EH (cell line): Measurements from ENCODE around the gene KIAA1217.

Experiments
- DNase-seq: peaks from one replicate; pipeline ENCODE4 v3.0.0-alpha.2; 2015; ENCODE audit warnings: low read depth

KIAA1217 gene

DNA sequence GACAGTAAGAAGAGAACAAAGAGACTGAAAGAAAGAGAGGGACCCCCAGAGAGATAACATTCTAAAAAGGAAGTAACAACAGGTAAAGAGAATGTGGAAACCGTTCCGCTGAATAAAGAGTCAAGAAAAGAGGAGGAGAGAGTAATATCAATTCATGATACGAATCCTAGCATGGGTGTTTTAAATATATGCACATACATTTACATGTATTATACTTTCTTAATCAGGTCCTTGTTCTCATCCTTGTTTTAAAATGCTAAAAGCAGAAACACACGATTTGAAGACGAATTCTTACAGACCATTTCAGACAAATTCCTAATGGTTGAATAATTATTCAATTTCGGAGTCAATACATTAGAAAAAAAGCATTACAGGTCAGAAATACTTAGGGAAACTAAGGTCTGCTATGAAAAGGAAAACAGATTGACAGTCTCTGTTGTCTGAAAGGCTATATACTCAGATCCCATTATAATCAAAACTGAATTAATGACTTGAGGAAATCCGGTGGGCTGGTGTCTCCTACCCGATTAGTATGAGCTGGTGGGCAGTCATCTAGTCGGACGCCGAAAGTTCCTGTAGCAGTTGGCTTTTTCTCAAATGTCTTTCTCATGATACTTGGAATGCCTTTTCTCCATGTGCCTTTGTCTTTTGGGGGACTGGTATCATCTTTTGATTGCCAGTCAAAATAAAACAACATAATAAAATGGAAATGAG lies 387.4 kb downstream of the KIAA1217 start:
- no peak for DNase-seq

DNA sequence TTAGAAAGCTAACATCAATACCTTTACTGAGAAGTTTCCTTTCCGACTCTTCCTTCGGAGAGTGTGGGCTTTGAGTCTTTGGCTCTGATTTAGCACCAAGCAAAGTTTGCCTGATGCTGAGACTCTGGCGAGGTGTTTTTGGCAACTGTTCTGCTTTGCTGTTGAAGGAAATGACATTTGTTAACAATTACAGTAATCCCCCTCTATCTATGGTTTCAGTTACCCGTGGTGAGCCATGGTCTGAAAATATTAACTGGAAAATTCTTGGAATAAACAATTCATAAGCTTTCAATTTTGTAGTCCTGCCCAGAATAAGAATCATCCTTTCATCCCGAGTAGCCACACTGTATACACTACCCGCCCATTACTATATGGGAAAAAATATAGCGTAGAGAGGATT lies 388.5 kb downstream of the KIAA1217 start:
- no peak for DNase-seq
